LNCaP clone FGC (cell line): ENCODE data around the gene CYP26A1.

ENCODE experiments used
- DNase-seq: peaks from one replicate; pipeline ENCODE4 v3.0.0-alpha.2; 2011; ENCODE audit warnings: low read depth
- H3K4me3 ChIP-seq: 2 replicates; pipeline ENCODE4 v1.5.1; 2011; ENCODE audit warnings: mild to moderate bottlenecking, low read depth, low read length, control low read depth
- TF ChIP-seq, protein P1 (sequence below): IDR thresholded peaks from 2 replicates; pipeline ENCODE4 v1.5.1; 2012; ENCODE audit warnings: mild to moderate bottlenecking; ENCODE audit not compliant: control insufficient read depth, insufficient read depth; ENCODE audit errors: extremely low read depth

The CYP26A1 gene

DNA sequence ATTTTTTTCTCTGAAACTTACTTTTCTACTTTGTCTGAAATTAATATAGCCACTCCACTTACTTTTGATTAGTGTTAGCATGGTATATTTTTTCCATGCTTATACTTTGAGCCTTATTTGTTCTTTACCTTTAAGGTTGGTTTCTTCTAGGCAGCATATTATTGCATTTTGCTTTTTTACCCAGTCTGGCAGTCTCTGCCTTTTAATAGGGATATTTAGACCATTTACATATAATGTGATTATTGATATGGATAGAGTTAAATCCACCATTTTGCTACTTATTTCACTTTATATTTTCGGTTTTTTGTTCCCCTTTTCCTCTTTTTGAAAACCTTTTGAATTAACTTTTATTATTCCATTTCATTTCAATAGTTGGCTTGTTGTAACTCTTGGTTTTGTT lies 30.3 kb downstream of the CYP26A1 start:
- no peak for DNase-seq
- TF ChIP-seq, protein P1, sequence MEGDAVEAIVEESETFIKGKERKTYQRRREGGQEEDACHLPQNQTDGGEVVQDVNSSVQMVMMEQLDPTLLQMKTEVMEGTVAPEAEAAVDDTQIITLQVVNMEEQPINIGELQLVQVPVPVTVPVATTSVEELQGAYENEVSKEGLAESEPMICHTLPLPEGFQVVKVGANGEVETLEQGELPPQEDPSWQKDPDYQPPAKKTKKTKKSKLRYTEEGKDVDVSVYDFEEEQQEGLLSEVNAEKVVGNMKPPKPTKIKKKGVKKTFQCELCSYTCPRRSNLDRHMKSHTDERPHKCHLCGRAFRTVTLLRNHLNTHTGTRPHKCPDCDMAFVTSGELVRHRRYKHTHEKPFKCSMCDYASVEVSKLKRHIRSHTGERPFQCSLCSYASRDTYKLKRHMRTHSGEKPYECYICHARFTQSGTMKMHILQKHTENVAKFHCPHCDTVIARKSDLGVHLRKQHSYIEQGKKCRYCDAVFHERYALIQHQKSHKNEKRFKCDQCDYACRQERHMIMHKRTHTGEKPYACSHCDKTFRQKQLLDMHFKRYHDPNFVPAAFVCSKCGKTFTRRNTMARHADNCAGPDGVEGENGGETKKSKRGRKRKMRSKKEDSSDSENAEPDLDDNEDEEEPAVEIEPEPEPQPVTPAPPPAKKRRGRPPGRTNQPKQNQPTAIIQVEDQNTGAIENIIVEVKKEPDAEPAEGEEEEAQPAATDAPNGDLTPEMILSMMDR, result no peak
- H3K4me3 ChIP-seq, result no peak overlapping the region

DNA sequence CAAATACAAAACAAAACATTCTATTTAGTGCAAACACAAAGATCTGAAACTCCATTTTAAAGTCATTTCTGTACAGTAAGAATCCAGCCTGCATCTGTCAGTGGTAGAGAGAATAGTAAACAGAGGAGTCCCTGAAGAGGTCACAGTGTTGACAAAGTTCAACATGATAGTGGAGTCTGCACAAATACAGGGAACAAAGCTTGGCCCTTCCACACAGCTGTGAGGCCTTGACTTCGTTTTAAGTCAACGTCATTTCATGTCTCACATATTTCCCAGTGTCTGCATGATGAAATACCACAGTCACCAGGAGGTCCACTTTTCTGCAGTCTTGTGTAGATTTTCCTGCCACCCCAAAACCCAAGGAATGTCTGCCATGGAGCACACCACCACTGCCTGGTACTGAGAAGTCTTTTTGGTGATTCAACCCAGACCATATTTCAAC lies 33.0 kb downstream of the CYP26A1 start:
- no peak overlapping the region for H3K4me3 ChIP-seq
- TF ChIP-seq, protein P1, result no peak
- no peak for DNase-seq

DNA sequence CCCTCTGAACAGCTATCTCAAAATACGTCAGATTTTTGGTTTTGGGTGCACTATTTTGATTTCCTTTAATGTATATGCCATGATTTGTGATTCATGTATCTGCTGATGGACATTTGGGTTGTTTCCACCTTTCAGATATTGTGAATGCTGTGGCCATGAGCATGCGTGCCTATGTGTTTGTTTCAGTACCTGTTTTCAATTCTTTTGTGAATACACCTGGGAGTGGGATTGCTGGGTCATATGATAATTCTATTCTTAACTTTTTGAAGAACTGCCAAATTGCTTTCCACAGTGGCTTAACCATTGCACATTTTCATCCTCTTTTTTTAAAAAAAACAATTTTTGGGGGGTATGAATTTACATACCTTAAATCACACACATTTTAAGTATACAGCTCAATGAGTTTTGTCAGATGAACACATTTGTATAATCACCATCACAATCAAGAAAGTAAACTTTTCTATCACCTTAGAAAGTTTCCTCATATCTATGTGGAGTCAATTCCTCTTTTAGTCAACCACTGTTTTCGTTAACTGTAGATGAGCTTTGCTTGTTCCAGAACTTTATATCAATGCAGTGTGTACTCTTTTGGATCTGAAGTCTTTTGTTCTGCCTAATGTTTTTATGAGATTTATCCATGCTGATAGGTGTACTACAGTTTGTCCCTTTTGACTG lies 36.9 kb downstream of the CYP26A1 start:
- no peak overlapping the region for H3K4me3 ChIP-seq
- TF ChIP-seq, protein P1, result no peak
- DNase-seq, result no peak

DNA sequence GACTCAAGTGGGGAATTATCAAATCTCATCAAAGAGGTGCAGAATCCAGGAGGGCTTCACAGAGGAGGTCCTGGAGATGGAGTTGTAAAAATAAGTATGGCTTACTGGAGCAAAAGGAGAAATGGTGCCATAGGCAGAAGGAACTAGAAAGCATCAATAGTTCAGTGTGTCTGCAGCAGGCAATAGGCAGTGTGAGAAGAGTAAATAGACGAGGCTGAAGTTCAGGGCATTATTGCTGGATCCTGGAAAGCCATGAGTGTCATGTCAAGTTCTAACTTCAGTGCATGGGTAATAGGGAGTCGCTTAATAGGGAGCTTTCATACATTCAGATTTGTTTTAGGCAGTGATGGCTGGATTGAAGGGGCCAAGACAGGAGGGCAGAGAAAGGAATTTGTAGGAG lies 39.3 kb downstream of the CYP26A1 start:
- no peak overlapping the region for H3K4me3 ChIP-seq
- DNase-seq, result no peak
- TF ChIP-seq, protein P1, result no peak

DNA sequence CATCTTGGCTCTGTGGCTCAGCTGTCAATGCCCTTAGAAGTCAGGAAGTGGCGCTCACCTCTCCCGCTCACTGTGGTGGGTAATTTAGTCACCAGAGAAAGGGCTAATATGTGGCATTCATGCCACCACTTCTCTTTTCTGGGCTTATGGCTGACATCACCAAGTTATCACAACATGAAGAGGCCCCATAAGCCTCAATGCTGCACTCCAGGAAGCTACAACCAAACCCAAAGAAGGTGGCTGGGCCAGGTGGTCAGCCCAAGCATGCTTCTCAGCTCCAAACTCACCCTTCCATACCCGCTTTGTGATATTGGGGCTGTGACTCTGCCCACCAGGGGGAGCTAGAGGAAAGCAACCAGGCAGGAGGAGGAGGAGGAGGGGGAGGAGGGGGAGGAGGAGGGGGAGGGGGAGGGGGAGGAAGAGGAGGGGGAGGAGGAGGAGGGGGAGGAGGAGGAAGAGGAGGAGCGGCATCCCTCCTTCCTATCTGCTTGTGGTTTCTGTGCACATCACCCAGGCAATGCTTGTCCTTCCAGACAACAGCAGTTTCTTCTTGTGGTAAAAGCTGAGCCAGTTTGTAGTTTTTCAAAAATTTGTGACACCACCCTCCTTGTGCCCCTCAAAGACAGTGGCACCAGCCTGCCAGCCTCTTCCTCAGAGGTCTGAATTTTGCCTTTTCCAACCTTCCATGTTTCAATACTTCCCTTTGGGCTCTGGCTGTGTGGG lies 42.1 kb downstream of the CYP26A1 start:
- TF ChIP-seq, protein P1, result peak; percentile 91
- peak; percentile 28 for DNase-seq
- no peak overlapping the region for H3K4me3 ChIP-seq

DNA sequence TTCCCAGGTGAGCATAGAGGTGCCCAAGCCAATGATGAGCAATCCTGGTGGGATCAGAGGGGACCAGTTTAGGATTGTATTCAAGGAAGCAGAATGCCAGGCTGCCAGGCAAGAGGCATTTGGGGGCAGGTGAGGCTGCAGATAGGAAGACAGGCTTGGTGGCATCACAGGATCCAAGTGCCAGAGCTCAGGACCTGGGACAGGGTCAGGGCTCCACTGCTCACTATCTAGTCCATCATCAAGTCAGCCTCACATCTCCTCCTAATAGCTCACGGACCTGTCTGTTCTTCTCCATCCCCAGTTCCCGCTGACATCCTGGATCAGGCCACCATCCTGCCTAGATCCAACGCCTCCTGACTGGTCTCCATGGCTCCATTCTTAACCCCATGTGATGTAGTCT lies 47.6 kb downstream of the CYP26A1 start:
- H3K4me3 ChIP-seq, result no peak overlapping the region
- TF ChIP-seq, protein P1, result no peak
- no peak for DNase-seq
